Ovary (tissue), 3 donors: ENCODE results near the gene ARL2.

Experiments used
- EP300 ChIP-seq: sonication (generic); formaldehyde crosslinking; IDR thresholded peaks from one replicate; pipeline ENCODE4 v1.6.1; 2017; ENCODE audit warnings: antibody characterized with exemption
- TF ChIP-seq, protein P1 (sequence below), 3 donors: fragments of 450-650 bp in 2 of 3; fragments of 200-600 bp in 1 of 3; IDR thresholded peaks; one replicate each; pipeline versions ENCODE4 v1.5.1 to v1.8.0; 2016 to 2022; ENCODE audit warnings: antibody characterized with exemption in 3 of 3, mild to moderate bottlenecking in 1 of 3
- donor health status: DM: no; HTN: no; CAD: no.

DNA sequence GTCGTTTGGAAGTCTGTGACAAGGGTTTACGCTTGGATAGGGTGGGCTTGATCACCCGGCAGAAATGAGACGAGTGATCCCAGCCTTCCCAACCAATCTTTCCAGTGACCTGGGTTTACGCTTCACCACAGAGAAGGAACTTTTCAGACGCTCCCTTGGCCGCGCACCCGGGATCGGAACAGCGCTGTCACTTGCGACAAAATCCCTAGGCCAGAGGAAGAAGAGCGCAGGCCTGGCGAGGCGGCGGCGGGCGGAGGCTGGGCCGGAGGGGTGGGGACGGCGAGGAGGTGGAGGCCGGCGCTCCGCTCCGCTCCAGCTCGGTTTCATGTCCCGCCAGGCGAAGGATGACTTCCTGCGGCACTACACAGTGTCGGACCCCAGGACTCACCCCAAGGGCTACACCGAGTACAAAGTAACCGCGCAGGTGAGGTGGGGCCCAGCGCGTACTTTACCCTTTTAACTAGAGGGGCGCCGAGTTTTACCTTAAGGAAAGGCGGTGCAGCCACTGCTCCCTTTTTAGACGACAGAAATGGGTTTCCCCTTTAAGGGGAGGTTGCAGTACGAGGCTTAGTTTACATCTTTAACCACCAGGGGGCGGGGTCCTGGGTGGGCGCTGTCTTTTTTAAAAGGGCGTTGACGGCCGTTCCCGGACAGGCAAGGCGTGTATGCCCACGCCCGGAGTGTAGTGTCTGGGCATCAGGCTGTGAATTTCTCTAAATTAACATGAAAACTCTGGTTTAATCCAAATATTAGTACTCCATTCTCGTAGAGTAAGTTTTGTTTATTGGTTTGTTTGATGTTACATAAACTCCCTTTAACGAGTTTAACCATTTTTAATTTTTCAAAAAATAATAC is 13.5 kb downstream of the ARL2 start, which contains the start of gene SNX15:
- TF ChIP-seq, protein P1, sequence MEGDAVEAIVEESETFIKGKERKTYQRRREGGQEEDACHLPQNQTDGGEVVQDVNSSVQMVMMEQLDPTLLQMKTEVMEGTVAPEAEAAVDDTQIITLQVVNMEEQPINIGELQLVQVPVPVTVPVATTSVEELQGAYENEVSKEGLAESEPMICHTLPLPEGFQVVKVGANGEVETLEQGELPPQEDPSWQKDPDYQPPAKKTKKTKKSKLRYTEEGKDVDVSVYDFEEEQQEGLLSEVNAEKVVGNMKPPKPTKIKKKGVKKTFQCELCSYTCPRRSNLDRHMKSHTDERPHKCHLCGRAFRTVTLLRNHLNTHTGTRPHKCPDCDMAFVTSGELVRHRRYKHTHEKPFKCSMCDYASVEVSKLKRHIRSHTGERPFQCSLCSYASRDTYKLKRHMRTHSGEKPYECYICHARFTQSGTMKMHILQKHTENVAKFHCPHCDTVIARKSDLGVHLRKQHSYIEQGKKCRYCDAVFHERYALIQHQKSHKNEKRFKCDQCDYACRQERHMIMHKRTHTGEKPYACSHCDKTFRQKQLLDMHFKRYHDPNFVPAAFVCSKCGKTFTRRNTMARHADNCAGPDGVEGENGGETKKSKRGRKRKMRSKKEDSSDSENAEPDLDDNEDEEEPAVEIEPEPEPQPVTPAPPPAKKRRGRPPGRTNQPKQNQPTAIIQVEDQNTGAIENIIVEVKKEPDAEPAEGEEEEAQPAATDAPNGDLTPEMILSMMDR (IDR thresholded peaks at IDR 0.05): peak; percentile 74 to 84 (median 74)
- TF ChIP-seq EP300: no peak
